K562 (cell line): ENCODE results near the gene APOC1. TPM values are rescaled to one million over a fixed set of nuclear protein-coding genes. Genes with fewer than 3 reads are reported as not detected.

Experiments used
- ATAC-seq: fragments of 200-7000 bp; cut with Tn5 transposase; 3 replicates; pipeline ENCODE4 v1.9.1; 2020; ENCODE audit warnings: moderate library complexity
- BruUV-seq: library from RNA; stranded (reverse); fragments of 400-500 nt; replicated peaks from 2 replicates; lab custom pipeline; 2021; lab: Mats Ljungman, UMichigan
- CTCF ChIA-PET: fragments of 300-600 bp; formaldehyde crosslinking; extraction: SDS; loops from one replicate; lab custom pipeline; 2021; ENCODE audit warnings: low intra/inter-chr PET ratio; lab: Yijun Ruan, JAX
- POLR2A ChIA-PET: fragments of 300-600, 350-650 bp; sonication (Branson Sonifier 250); formaldehyde crosslinking; extraction: SDS; loops from one replicate; lab custom pipeline; 2021; ENCODE audit warnings: antibody characterized with exemption, inconsistent platforms; lab: Yijun Ruan, JAX
- DNase-seq, 4 experiments: peaks; one replicate each; pipeline versions ENCODE4 v3.0.0 to v3.0.0-alpha.2; 2011 to 2018; ENCODE audit warnings: low spot score in 3 of 4, mixed read lengths in 3 of 4; ENCODE audit errors: extremely low read depth in 1 of 4
- FAIRE-seq: peaks from 2 replicates; lab custom pipeline; 2011; peaks lifted over from hg19 to GRCh38; lab: Jason Lieb, UNC
- H2AFZ ChIP-seq: 2 replicates; pipeline ENCODE4 v1.6.0; 2011; ENCODE audit warnings: low read depth, low read length, control low read depth, inconsistent platforms
- H3K27ac ChIP-seq: fragments of 200-600 bp; 3 replicates; pipeline ENCODE4 v1.8.0; 2011; ENCODE audit warnings: low read depth, mild to moderate bottlenecking, control low read depth, inconsistent platforms, low read length, moderate library complexity, mixed read lengths; ENCODE audit errors: extremely low read depth
- H3K27me3 ChIP-seq, 2 experiments: fragments of 300-600 bp in 1 of 2; 2 replicates in 1 of 2; 3 replicates in 1 of 2; pipeline versions ENCODE4 v1.6.0 to v1.8.0; 2011; ENCODE audit warnings: inconsistent platforms in 2 of 2, low read length in 2 of 2, mild to moderate bottlenecking in 1 of 2, mixed read lengths in 1 of 2, moderate library complexity in 1 of 2; ENCODE audit not compliant: control insufficient read depth in 2 of 2, insufficient read depth in 2 of 2
- H3K36me3 ChIP-seq: fragments of 300-600 bp; 3 replicates; pipeline ENCODE4 v1.8.0; 2011; ENCODE audit warnings: mild to moderate bottlenecking, low read length, inconsistent platforms; ENCODE audit not compliant: control insufficient read depth, insufficient read depth
- H3K4me1 ChIP-seq, 2 experiments: fragments of 200-600 bp in 1 of 2; replicated peaks in 1 of 2; 2 replicates in 1 of 2; 3 replicates in 1 of 2; pipeline versions ENCODE4 v1.5.1 to v1.8.0; 2011; ENCODE audit warnings: inconsistent platforms in 2 of 2, low read length in 2 of 2, mild to moderate bottlenecking in 1 of 2, mixed read lengths in 1 of 2, moderate library complexity in 1 of 2; ENCODE audit not compliant: control insufficient read depth in 2 of 2, insufficient read depth in 2 of 2
- H3K4me2 ChIP-seq: 2 replicates; pipeline ENCODE4 v1.6.1; 2011; ENCODE audit warnings: low read length, control low read depth, inconsistent platforms, mixed read lengths; ENCODE audit not compliant: insufficient read depth
- H3K4me3 ChIP-seq: fragments of 200-600 bp; sonication (generic), shearing (Covaris generic); 2 replicates; pipeline ENCODE4 v1.5.1; 2016; ENCODE audit warnings: control low read depth, inconsistent platforms
- H3K79me2 ChIP-seq: fragments of 200-600 bp; 3 replicates; pipeline ENCODE4 v1.8.0; 2011; ENCODE audit warnings: low read length, inconsistent platforms; ENCODE audit not compliant: control insufficient read depth, insufficient read depth
- H3K9ac ChIP-seq, 2 experiments: 2 replicates each; pipeline versions ENCODE4 v1.6.0 to v1.6.1; 2011; ENCODE audit warnings: low read depth in 2 of 2, low read length in 2 of 2, control low read depth in 1 of 2, inconsistent platforms in 1 of 2, mild to moderate bottlenecking in 1 of 2, mixed read lengths in 1 of 2; ENCODE audit not compliant: insufficient read depth in 1 of 2
- H3K9me1 ChIP-seq: one replicate; pipeline ENCODE4 v1.6.0; 2011; ENCODE audit warnings: inconsistent platforms, mild to moderate bottlenecking, low read length, moderate library complexity; ENCODE audit not compliant: control insufficient read depth, insufficient read depth
- H3K9me3 ChIP-seq: replicated peaks from 2 replicates; pipeline ENCODE4 v1.5.1; 2011; ENCODE audit warnings: low read depth, low read length, inconsistent platforms; ENCODE audit not compliant: control insufficient read depth, insufficient read depth
- H4K20me1 ChIP-seq: replicated peaks from 2 replicates; pipeline ENCODE4 v1.6.1; 2011; ENCODE audit warnings: low read length, inconsistent platforms, mixed read lengths; ENCODE audit not compliant: control insufficient read depth, insufficient read depth
- HMBOX1 ChIP-seq: sonication (generic); IDR thresholded peaks from 2 replicates; pipeline ENCODE4 v1.6.1; 2016
- PBX2 ChIP-seq, 2 experiments: IDR thresholded peaks in 1 of 2; conservative IDR thresholded peaks in 1 of 2; 2 replicates each; pipeline ENCODE4 v1.6.1; 2016; ENCODE audit warnings: low read depth in 2 of 2, mild to moderate bottlenecking in 1 of 2, missing compliant biosample characterization in 1 of 2, missing genetic modification characterization in 1 of 2, moderate library complexity in 1 of 2
- PHB2 ChIP-seq: fragments of 450-650 bp; IDR thresholded peaks from 2 replicates; pipeline ENCODE4 v1.6.1; 2017; ENCODE audit warnings: low read depth
- PHTF2 ChIP-seq: fragments of 250-450 bp; sonication (Bioruptor Pico); IDR thresholded peaks from 2 replicates; pipeline ENCODE4 v1.5.0; 2021; ENCODE audit warnings: mild to moderate bottlenecking
- PTRF ChIP-seq: fragments of 450-650 bp; IDR thresholded peaks from 2 replicates; pipeline ENCODE4 v1.6.1; 2016; ENCODE audit warnings: mild to moderate bottlenecking, missing genetic modification characterization, missing compliant biosample characterization
- TRIM25 ChIP-seq: fragments of 450-650 bp; IDR thresholded peaks from 2 replicates; pipeline ENCODE4 v1.7.0; 2016; ENCODE audit warnings: borderline replicate concordance
- YY1 ChIP-seq, 3 experiments: IDR thresholded peaks; 2 replicates each; pipeline ENCODE4 v1.6.1; 2011; ENCODE audit warnings: low read length in 2 of 3, mild to moderate bottlenecking in 2 of 3, moderate library complexity in 2 of 3, borderline replicate concordance in 1 of 3, control low read depth in 1 of 3, low read depth in 1 of 3; ENCODE audit not compliant: insufficient read depth in 3 of 3, insufficient replicate concordance in 2 of 3, control insufficient read depth in 1 of 3, insufficient read length in 1 of 3; ENCODE audit errors: extremely low read depth in 1 of 3
- ZHX1 ChIP-seq: fragments of 150-350 bp; conservative IDR thresholded peaks from 2 replicates; pipeline ENCODE4 v1.6.1; 2014; ENCODE audit warnings: low read length
- ZNF277 ChIP-seq: fragments of 250-450 bp; sonication (Bioruptor Pico); IDR thresholded peaks from 2 replicates; pipeline ENCODE4 v1.8.0; 2022; ENCODE audit warnings: inconsistent platforms, mild to moderate bottlenecking, moderate library complexity, borderline replicate concordance
- ZNF586 ChIP-seq: fragments of 450-650 bp; formaldehyde crosslinking; conservative IDR thresholded peaks from 2 replicates; pipeline ENCODE4 v1.4.0; 2020; ENCODE audit warnings: mild to moderate bottlenecking, moderate library complexity
- WGBS: fragments of 100-300 bp; shearing (Covaris generic); methylation state at CpG from one replicate; pipeline ENCODE4 v1.1.6; 2016; ENCODE audit warnings: low coverage, mixed read lengths; ENCODE audit not compliant: insufficient coverage; ENCODE audit errors: missing lambda C conversion rate; 5-methylcytosine and 5-hydroxymethylcytosine counted together
- in situ Hi-C: fragments of 300-500 bp; cut with MboI; formaldehyde crosslinking; loops from 4 replicates; pipeline ENCODE4 v1.15.0; 2018; ENCODE audit warnings: inconsistent platforms, mixed read lengths
- intact Hi-C: fragments of 100-400 bp; cut with micrococcal nuclease; formaldehyde crosslinking; loops from 2 replicates; pipeline ENCODE4 v1.14.2; 2022
- polyA plus RNA-seq, 8 experiments: library from polyadenylated mRNA; depleted of rRNA in 4 of 8; stranded (reverse) in 5 of 8; unstranded in 3 of 8; fragments of >200 nt; fragmentation: Nextera tagmentation in 2 of 8; fragmentation: Illumina TruSeq in 1 of 8; extraction: Ambion mirVana in 2 of 8; extraction: Trizol in 1 of 8; gene quantifications; 2 replicates each; pipeline versions ENCODE4 v1.2.1 to v1.2.3, GENCODE V29; 2011 to 2014; ENCODE audit warnings: inconsistent platforms in 1 of 8, missing spikeins in 1 of 8
- total RNA-seq, 7 experiments: library from RNA; depleted of rRNA in 6 of 7; stranded (reverse); fragments of >200 nt in 6 of 7; fragmentation: Illumina TruSeq in 2 of 7; extraction: Trizol in 2 of 7; gene quantifications; 2 replicates each; pipeline versions ENCODE4 v1.2.1 to v1.2.3, GENCODE V29; 2011 to 2021; ENCODE audit warnings: low replicate concordance in 1 of 7

APOC1 gene
- total and polyA plus RNA-seq, 9 of the 15 experiments (the other 6 are each of a cell fraction or from before 2014, with no cell fraction given) = 115 to 408 (median 220) TPM

GRCh38 chr19:44958090-44958489 is 43.7 kb downstream of the APOC1 start:
- DNase-seq (no peak), ATAC-seq (no peak), FAIRE-seq (no peak)
- ChIA-PET CTCF (no interaction called here), POLR2A (interaction anchor here (0.6 to 1.0 kb wide), 7 partner anchors 13 to 95 kb away, joined by 3 to 6 read pairs (median 3); partner anchors contain the start of genes RELB and TOMM40)
- Histone ChIP-seq H3K27me3 (no peaks in the 10 kb centered on the region), H3K4me1 (peaks cover 16 to 24% of the 10 kb centered on the region in 2 experiments; a peak in 4 of 5 replicates), H2AFZ (no peak overlapping the region), H4K20me1 (peaks cover 24% of the 10 kb centered on the region), H3K9me3 (no peaks in the 10 kb centered on the region), H3K4me3 (no peak overlapping the region), H3K9ac (0 out of 4 replicates have a peak overlapping the region, but pooled peaks of 1 of the 2 experiments have one; percentile 50), H3K9me1 (peaks cover 9% of the 10 kb centered on the region), H3K79me2 (peaks cover 72% of the 10 kb centered on the region), H3K4me2 (0 out of 2 replicates have a peak overlapping the region, but pooled peaks have one; percentile 16), H3K36me3 (peaks cover 51% of the 10 kb centered on the region; the same call in 2 of the 3 replicates), H3K27ac (no peak overlapping the region)
- in situ Hi-C loops = no loop called here
- WGBS = 58% methylated on average over 5 of the region's 9 CpGs
- intact Hi-C loops = no loop called here
- BruUV-seq = no TSS peak
- no peak for TF ChIP-seq ZNF586 (CRISPR knock-in tag)
- no peak for TF ChIP-seq ZHX1
- TF ChIP-seq PBX2 (CRISPR knock-in tag; IDR thresholded peaks at IDR 0.05; ENCODE audit: low read depth) = no peak
- no peak for TF ChIP-seq PBX2 (tag; conservative IDR thresholded peaks at IDR 0.05; ENCODE audit: low read depth)
- TF ChIP-seq TRIM25 = no peak
- no peak for TF ChIP-seq PHTF2
- TF ChIP-seq YY1 (IDR thresholded peaks at IDR 0.05; ENCODE audit: borderline replicate concordance in 1 of 3, control insufficient read depth in 1 of 3, extremely low read depth in 1 of 3, insufficient read depth in 3 of 3, insufficient read length in 1 of 3, insufficient replicate concordance in 2 of 3, low read depth in 1 of 3, low read length in 2 of 3) = no peak
- no peak for TF ChIP-seq ZNF277 (CRISPR knock-in tag)
- no peak for TF ChIP-seq HMBOX1
- TF ChIP-seq PTRF = no peak
- no peak for TF ChIP-seq PHB2
